Tibial nerve (tissue), 4 donors: ENCODE results near the gene TBXAS1. TPM values are rescaled to one million over a fixed set of nuclear protein-coding genes. Genes with fewer than 3 reads are reported as not detected.
A peak's percentile ranks its signal among the peaks of the same experiment; 100 is the strongest.

ENCODE experiments used
- DNase-seq, 2 donors: peaks; one replicate each; pipeline ENCODE4 v3.0.0-alpha.2; 2019; ENCODE audit warnings: low spot score in 2 of 2
- H3K27ac ChIP-seq, 4 donors: fragments of 200-600 bp; sonication (generic) in 3 of 4; one replicate each; pipeline ENCODE4 v1.5.1; 2017 to 2019; ENCODE audit warnings: mild to moderate bottlenecking in 1 of 4
- H3K27me3 ChIP-seq, 2 donors: fragments of 200-600 bp; sonication (generic) in 1 of 2; one replicate each; pipeline versions ENCODE4 v1.5.1 to v1.6.0; 2017 to 2019
- H3K36me3 ChIP-seq, 3 donors: fragments of 200-600 bp; sonication (generic); one replicate each; pipeline ENCODE4 v1.5.1; 2018 to 2019
- H3K4me1 ChIP-seq, 4 donors: fragments of 200-600 bp; sonication (generic) in 3 of 4; one replicate each; pipeline ENCODE4 v1.5.1; 2017 to 2019
- H3K4me3 ChIP-seq, 4 donors: fragments of 200-600 bp; sonication (generic) in 3 of 4; one replicate each; pipeline ENCODE4 v1.5.1; 2017 to 2019; ENCODE audit warnings: mild to moderate bottlenecking in 1 of 4, moderate library complexity in 1 of 4
- H3K9me3 ChIP-seq, 4 donors: fragments of 200-600 bp; sonication (generic) in 3 of 4; one replicate each; pipeline ENCODE4 v1.5.1; 2017 to 2019
- CTCF ChIP-seq, 5 experiments: fragments of 200-600 bp in 3 of 5; fragments of 450-650 bp in 2 of 5; sonication (generic) in 3 of 5; IDR thresholded peaks; one replicate each; pipeline ENCODE4 v1.5.1; 2016 to 2019; ENCODE audit warnings: antibody characterized with exemption in 5 of 5, mild to moderate bottlenecking in 3 of 5, moderate library complexity in 2 of 5
- EP300 ChIP-seq, 2 donors: sonication (generic); formaldehyde crosslinking; IDR thresholded peaks; one replicate each; pipeline ENCODE4 v1.6.1; 2017; ENCODE audit warnings: antibody characterized with exemption in 2 of 2, mild to moderate bottlenecking in 1 of 2
- POLR2A ChIP-seq, 2 donors: fragments of 450-650 bp; IDR thresholded peaks; one replicate each; pipeline ENCODE4 v1.6.1; 2017; ENCODE audit warnings: antibody characterized with exemption in 2 of 2, mild to moderate bottlenecking in 2 of 2, moderate library complexity in 2 of 2
- WGBS, 2 donors: methylation state at CpG; one replicate each; pipeline ENCODE4 v1.1.5; 2018; 5-methylcytosine and 5-hydroxymethylcytosine counted together
- total RNA-seq, 4 donors: library from RNA; depleted of rRNA; stranded (reverse); fragments of >200 nt; gene quantifications; one replicate each; pipeline ENCODE4 v1.1.0, GENCODE V29; 2016

The TBXAS1 gene
- total RNA-seq, 4 donors from 2014 or later = 19.0 to 80.4 (median 30.5) TPM

- Histone ChIP-seq H3K9me3 (no peaks in the 10 kb centered on the region), H3K36me3 (peaks cover 0 to 19% (median 0%) of the 10 kb centered on the region in 3 donors), H3K4me3 (no peak overlapping the region), H3K4me1 (peaks cover 0 to 42% (median 25%) of the 10 kb centered on the region in 4 donors), H3K27me3 (no peaks in the 10 kb centered on the region), H3K27ac (no peak overlapping the region)
- no peak for DNase-seq
- no peak for TF ChIP-seq EP300 (IDR thresholded peaks at IDR 0.05)
- no peak for TF ChIP-seq POLR2A (IDR thresholded peaks at IDR 0.05)
- no peak for TF ChIP-seq CTCF (IDR thresholded peaks at IDR 0.05)
- WGBS, 2 donors = 80 to 92% methylated on average over 7 of the region's 7 CpGs
Measured at GRCh38 chr7:140058517-140058916, 229.5 kb downstream of the TBXAS1 start.

GRCh38 chr7:140059273-140060242 is 230.5 kb downstream of the TBXAS1 start:
- no peaks in the 10 kb centered on the region for H3K9me3 ChIP-seq
- no peak overlapping the region for H3K4me3 ChIP-seq
- WGBS, 2 donors = 71 to 72% methylated on average over 12 of the region's 12 CpGs
- TF ChIP-seq CTCF (IDR thresholded peaks at IDR 0.05) = no peak
- no peak for TF ChIP-seq POLR2A (IDR thresholded peaks at IDR 0.05)
- no peak for TF ChIP-seq EP300 (IDR thresholded peaks at IDR 0.05)
- H3K27ac ChIP-seq = peak overlapping the region in 3 of 4 donors; percentile 50 to 96 (median 89)
- peaks cover 0 to 42% (median 25%) of the 10 kb centered on the region in 4 donors for H3K4me1 ChIP-seq
- no peaks in the 10 kb centered on the region for H3K27me3 ChIP-seq
- peaks cover 0 to 10% (median 0%) of the 10 kb centered on the region in 3 donors for H3K36me3 ChIP-seq
- no peak for DNase-seq

DNA sequence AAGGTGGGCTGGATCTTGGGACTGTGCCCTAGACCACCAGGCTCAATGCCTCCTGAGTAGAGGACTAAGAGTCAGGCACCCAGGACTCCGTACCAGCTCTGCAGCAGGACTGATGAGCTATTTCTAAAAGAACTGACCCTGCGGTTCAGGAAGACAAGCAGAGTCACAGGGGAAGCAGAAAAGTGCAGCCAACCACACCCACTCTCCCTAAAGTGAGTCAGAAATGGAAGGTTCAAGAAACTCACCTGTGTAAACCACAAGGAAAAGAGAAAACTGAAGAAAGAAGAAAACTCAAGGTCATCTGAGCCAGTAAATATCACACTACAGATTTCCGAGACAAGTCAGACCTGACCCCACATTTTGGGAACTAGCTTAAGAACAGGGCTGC is 231.2 kb downstream of the TBXAS1 start:
- TF ChIP-seq POLR2A (IDR thresholded peaks at IDR 0.05) (no peak), CTCF (IDR thresholded peaks at IDR 0.05) (no peak), EP300 (IDR thresholded peaks at IDR 0.05) (no peak)
- H3K36me3 ChIP-seq = peaks cover 0 to 6% (median 0%) of the 10 kb centered on the region in 3 donors
- no peak for DNase-seq
- peak overlapping the region in 3 of 4 donors; percentile 50 to 96 (median 89) for H3K27ac ChIP-seq
- no peaks in the 10 kb centered on the region for H3K9me3 ChIP-seq
- WGBS, 2 donors = 78 to 93% methylated on average over 3 of the region's 3 CpGs
- H3K4me1 ChIP-seq = peaks cover 0 to 42% (median 25%) of the 10 kb centered on the region in 4 donors
- no peaks in the 10 kb centered on the region for H3K27me3 ChIP-seq
- no peak overlapping the region for H3K4me3 ChIP-seq

DNA sequence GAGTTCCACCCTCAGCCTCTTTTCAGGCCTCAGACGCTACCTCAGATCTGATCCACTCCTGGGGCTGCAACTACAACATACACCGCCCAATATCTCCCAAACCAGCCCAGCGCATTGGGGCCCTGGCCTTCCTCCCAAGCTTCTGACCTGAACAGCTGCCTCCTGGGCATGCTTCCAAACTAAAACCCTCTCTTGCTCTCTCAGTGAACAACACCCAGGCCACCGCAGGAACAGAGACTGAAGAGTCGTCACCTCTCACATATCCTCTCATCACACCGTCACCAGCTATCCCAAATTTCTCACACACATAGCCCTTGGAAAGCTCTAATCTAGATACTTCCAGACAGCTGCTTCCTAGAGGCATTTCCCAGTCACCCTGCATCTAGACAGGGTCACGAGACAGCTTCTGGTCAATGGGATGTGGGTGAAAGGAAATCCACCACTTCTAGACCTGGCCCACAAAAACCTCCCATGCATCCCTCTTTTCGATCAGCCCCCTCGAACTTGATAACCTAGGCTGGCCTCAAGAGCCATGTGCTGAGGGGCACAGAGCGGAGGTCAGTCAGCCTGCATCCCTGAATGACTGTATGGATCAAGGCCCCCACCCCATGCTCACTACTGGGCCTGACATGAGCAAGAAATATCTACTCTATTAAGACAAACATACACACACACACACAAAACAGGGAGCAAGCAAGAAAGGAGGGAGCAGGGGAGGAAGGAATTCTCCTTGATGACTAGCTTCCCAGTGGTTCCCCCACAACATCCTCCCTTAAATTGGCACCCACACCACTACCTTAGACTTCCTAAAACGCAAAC is 231.9 kb downstream of the TBXAS1 start:
- H3K4me3 ChIP-seq = peak overlapping the region in 3 of 4 donors; percentile 49 to 84 (median 81)
- no peak for TF ChIP-seq EP300 (IDR thresholded peaks at IDR 0.05)
- TF ChIP-seq POLR2A (IDR thresholded peaks at IDR 0.05) = no peak
- no peak for TF ChIP-seq CTCF (IDR thresholded peaks at IDR 0.05)

More for the DNA sequence above, 231.9 kb downstream of the TBXAS1 start:
- WGBS, 2 donors = 74 to 84% methylated on average over 11 of the region's 11 CpGs
- H3K4me1 ChIP-seq = peaks cover 0 to 42% (median 25%) of the 10 kb centered on the region in 4 donors
- peaks cover 0 to 6% (median 0%) of the 10 kb centered on the region in 3 donors for H3K36me3 ChIP-seq
- peak overlapping the region; percentile 84 to 96 (median 88) for H3K27ac ChIP-seq
- peaks cover 0 to 4% (median 0%) of the 10 kb centered on the region in 4 donors for H3K9me3 ChIP-seq
- DNase-seq = peak in 1 of 2 donors; percentile 48
- H3K27me3 ChIP-seq = no peaks in the 10 kb centered on the region
